ENCODE results near the gene HIVEP1.

- no peak for TF ChIP-seq CTCF (IDR thresholded peaks at IDR 0.05; ENCODE audit: low read depth, low read length)
- no peak for TF ChIP-seq EZH2phosphoT487 (IDR thresholded peaks at IDR 0.05; ENCODE audit: low read depth)
Observed at GRCh38 chr6:12185081-12185673, 173.1 kb downstream of the HIVEP1 start.
